HG03064 (cell line): ENCODE data around the gene SEL1L.
"Not testable (repeated sequence)": the region's sequence is repeated elsewhere in the genome, so short reads cannot be mapped to it uniquely, and the experiment has no call there.

Experiments
- ATAC-seq: cut with Tn5 transposase; IDR thresholded peaks from one replicate; pipeline ENCODE4 v1.9.1; 2021; ENCODE audit warnings: low read depth; ENCODE audit not compliant: unreplicated experiment

The SEL1L gene

GRCh38 chr14:81476816-81477215 is 56.8 kb downstream of the SEL1L start:
- ATAC-seq, result no peak

- ATAC-seq, result no peak
Observed at GRCh38 chr14:81474685-81475324, 58.8 kb downstream of the SEL1L start.

GRCh38 chr14:81474148-81474492 is 59.5 kb downstream of the SEL1L start:
- peak; percentile 64 for ATAC-seq

DNA sequence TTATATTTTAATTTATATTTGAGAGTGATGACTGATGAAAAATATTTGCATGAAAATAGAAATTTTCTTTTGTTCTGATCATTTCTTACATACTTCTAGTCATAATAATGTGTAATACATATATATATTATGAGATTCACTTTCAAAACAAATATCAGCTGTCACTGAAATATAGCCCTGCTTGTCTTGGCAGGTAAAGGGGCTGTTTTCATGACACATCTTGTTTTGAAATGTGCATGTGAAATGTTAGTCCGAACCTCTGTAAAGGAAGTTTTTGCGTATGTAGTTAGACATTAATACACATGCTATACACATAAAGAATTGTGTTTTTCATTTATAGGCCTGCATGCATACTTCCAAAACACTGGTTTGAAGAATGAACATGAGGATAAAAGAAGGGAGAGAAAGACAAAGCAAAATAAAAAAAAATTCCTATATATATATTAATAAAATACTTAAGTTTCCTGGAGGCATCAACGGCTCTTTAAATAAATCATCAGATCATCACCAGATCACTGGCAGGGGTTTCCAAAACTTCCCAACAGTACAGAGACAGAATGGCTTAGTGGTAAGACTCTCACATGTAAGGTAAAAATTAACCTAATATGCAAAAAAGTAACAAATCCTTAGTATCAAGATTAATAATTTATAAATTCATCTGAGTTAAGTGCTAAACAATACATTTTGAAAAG is 60.1 kb downstream of the SEL1L start:
- ATAC-seq, result peak; percentile 31

DNA sequence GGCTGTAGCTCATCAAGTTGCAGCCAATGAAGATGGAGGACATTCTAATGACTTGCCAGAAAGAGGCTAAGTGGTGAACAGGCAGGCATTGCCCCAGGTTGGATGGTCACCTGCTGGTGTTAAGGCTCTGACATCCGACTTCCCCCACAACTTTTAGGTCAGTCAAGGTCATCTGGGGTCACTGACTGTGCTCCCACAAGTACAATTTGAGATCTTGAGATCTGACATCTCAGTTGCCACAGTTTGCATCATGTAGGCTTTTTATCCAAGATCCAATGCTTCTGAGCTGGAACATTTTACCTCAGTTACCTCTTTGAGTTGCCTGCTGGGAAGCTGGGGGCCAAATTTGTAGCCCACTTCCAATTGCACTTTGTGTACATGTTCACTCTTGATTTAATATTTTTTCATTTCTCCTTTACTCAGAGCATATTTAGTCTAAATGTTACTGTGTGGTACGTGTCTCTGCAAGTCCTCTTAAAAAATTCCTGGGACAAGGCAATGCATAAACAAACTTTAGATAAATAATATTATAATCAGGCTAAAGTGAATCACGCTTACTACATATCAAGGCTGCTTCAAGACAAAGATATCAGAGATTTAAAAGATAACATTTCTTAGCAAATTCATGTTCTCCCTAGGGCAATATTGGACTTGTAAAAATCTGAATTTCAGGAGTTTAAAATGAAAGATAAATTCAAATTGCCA is 61.4 kb downstream of the SEL1L start:
- ATAC-seq, result no peak

DNA sequence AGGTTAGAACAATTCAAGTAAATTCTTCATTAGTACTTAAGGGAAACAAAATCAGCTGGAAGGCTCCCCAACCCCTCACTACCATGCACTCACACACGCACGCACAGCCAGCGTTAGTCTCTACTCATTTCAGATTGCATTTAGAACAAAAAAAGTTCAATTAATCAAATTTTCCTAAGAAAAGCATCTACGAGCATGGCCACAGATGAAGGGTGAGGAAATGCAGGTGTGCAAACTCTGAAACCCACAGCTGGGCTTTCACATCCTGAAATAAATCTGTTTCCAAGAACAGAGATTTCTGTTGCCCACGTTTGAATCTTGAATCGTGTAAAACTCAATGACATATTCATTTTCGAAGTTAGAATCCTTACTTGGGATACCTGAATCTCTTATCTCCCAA is 62.6 kb downstream of the SEL1L start:
- ATAC-seq, result peak; percentile 26

- peak; percentile 34 for ATAC-seq
Observed at GRCh38 chr14:81470557-81470826, 63.2 kb downstream of the SEL1L start.

GRCh38 chr14:81466854-81467253 is 66.8 kb downstream of the SEL1L start:
- no peak for ATAC-seq

DNA sequence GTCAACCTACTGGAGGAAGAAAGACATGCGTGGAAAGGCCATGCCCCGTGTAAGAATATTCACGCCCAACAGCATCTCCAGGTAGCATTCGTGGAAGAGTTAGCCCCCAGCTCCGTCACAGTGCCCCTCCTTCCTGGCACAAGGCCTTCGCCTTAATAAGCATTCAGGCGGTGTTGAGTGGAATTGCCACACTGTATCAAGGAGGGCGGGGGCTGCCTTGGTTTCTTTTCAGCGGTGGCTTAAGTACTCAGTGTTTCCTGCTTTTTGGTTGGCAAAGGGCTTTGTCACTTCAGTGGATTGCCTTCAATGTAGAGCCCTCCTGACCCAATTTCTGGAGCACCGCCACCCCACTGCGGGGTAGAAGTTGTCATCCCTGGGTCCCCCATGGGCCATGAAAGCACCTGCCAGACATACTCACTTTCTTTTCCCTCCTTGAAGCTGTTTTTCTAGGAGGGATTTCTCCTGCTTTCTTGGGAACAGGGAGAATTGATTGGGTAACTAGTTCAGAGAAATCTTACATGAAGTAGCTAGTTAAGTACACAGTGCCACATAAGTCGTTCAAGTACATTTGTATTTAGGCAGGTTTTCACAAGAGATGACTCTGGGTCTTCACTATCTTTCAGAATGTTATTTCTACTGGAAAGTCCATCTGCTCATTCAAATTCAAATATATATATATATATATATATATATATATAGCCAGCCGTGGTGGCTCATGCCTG is 68.0 kb downstream of the SEL1L start:
- no peak for ATAC-seq

- ATAC-seq, result peak; percentile 26
Observed at GRCh38 chr14:81465003-81465392, 68.7 kb downstream of the SEL1L start.

GRCh38 chr14:81464253-81465002 is 69.2 kb downstream of the SEL1L start:
- ATAC-seq, result peak; percentile 69

GRCh38 chr14:81462356-81462755 is 71.3 kb downstream of the SEL1L start:
- ATAC-seq, result not testable (repeated sequence)

GRCh38 chr14:81459912-81460311 is 73.7 kb downstream of the SEL1L start:
- no peak for ATAC-seq

DNA sequence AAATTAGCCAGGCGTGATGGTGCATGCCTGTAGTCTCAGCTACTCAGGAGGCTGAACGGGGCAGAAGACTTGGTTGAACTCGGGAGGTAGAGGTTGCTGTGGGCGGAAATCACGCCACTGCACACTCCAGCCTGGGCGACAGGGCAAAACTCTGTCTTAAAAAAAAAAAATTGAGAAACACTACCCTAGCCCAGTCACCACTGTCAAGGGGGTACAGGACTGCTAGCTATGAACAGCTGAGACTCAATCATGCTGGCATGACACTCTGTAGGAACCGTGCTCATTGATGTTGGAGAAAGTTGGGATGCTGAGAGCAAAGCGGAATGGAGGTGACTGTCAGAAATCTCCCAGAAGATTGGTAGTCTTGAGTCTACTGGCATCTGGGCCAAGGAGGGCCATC is 75.3 kb downstream of the SEL1L start:
- ATAC-seq, result no peak

- no peak for ATAC-seq
Observed at GRCh38 chr14:81455390-81455789, 78.3 kb downstream of the SEL1L start.

DNA sequence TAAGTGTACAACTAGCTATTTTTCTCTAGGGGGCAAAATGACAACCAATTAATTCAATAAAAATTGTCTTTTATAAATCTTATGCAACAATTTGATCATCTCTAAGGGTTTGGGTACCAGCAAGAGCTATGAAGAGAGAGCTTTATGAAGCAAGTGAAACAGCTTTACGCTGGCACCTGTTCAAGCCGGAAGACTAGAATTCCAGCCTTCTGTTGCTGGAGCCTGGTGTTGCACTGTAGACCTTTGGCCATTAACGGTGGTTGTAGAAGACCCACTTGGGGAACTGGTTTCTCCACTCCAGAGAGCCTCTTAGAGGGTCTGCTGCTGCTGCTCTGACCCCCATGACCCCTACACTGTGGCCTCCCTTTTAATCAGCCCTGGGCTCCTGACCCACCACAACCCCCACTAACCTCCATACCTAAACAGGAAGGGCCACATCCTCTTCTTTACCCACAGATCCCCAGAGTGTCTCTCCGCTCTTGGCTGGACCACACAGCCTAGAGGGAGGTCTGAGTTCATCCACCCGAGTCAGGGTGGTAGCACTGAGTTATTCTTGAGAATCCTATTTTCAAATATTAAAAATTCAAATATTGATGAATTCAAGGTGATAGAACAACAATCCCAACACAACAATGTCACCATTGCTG is 79.0 kb downstream of the SEL1L start:
- peak; percentile 50 for ATAC-seq

GRCh38 chr14:81453166-81453766 is 80.4 kb downstream of the SEL1L start:
- peak; percentile 67 for ATAC-seq

DNA sequence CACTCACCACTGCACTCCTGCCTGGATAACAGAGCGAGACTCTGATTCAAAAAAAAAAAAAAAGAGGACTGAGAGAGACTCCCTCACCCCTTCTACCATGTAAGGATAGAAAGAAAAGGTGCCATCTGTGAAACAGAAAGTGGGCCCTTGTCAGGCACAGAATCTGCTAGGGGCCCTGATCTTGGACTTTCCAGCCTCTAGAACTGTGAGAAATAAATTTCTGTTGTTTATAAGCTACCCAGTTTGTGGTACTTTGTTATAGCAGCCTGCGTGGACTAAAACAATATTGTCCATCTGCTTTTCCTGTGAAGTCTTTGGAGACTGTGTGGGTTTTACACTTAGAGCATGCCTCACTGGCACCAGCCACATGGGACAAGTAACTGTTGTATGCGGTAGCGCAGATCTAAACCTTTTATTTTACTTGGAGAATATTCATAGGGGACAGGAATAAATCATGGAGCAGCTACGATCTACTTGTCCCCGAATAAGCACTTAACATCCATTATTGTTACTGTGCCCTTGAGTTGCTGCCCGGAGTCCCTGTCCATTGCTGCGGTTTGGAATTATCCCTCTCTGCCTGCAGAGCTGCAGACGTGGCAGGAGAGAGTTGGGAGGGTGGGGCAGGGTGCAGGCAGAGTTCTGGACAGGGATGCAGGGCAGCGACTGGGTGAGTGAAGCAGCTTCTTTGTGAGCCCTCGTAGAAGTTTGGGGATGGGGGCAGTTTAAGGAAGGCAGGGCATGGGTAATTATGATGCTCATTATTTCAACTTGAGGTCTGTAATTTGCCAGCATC is 81.1 kb downstream of the SEL1L start:
- no peak for ATAC-seq

- no peak for ATAC-seq
Observed at GRCh38 chr14:81450976-81451375, 82.7 kb downstream of the SEL1L start.
